Gastrocnemius medialis (tissue), 4 donors: Measurements from ENCODE around the gene HUWE1.

Experiments used
- CTCF ChIP-seq, 5 experiments: fragments of 450-650 bp in 3 of 5; fragments of 200-600 bp in 2 of 5; sonication (generic) in 2 of 5; IDR thresholded peaks in 4 of 5; conservative IDR thresholded peaks in 1 of 5; 1 replicate in 4 of 5; 2 replicates in 1 of 5; pipeline ENCODE4 v1.5.1; 2016 to 2019; ENCODE audit warnings: antibody characterized with exemption in 5 of 5, mild to moderate bottlenecking in 3 of 5, moderate library complexity in 3 of 5
- POLR2A ChIP-seq, 2 donors: fragments of 450-650 bp; IDR thresholded peaks; one replicate each; pipeline ENCODE4 v1.6.1; 2017; ENCODE audit warnings: antibody characterized with exemption in 2 of 2, mild to moderate bottlenecking in 2 of 2, moderate library complexity in 2 of 2

- no peak for TF ChIP-seq CTCF (IDR thresholded peaks at IDR 0.05 in 4 of 5, conservative IDR thresholded peaks at IDR 0.05 in 1 of 5)
- no peak for TF ChIP-seq POLR2A (IDR thresholded peaks at IDR 0.05)
These were observed 27.6 kb upstream of the HUWE1 start for GRCh38 chrX:53713987-53714579.
